CD4-positive, alpha-beta T cell treated with Interleukin-6 for 4 hours (primary cell): ENCODE measurements around the gene KCNK4.

Experiments used
- DNase-seq: peaks from one replicate; pipeline ENCODE4 v3.0.0-alpha.2; 2020; ENCODE audit warnings: mixed read lengths

KCNK4 gene

DNA sequence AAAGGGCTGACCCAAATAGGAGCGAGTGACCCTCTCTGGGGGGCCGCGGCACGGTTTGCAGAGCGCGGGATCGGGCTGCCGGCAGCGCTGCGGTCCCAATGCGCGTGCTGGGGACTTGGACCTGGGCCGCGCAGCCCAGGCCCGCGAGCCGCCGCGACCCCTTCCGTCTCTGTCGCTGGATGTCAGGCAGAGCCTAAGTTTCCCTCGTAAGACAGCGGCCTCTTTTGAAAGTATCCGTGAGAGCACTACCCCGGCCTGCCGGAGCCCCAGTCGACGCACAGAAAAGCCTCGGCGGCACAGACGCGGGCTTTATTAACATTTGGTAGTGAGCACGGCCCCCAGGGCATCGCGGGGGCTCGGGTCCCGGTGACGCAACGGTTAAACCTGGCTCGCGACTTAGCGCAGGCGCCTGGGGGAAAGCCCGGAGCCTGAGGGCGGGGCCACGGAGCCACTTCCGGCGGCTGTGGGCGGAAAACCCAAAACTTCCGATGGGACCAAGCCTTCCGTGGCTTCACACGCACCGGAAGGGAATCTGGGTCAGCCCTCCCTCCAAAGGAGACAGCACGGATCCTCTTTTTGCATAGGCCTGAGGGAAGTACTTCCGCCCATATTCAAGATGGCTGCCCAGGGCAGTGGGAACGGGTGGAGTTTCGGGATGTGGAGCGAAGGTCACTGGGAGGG lies 21.4 kb upstream of the KCNK4 start:
- DNase-seq = peak; percentile 98

DNA sequence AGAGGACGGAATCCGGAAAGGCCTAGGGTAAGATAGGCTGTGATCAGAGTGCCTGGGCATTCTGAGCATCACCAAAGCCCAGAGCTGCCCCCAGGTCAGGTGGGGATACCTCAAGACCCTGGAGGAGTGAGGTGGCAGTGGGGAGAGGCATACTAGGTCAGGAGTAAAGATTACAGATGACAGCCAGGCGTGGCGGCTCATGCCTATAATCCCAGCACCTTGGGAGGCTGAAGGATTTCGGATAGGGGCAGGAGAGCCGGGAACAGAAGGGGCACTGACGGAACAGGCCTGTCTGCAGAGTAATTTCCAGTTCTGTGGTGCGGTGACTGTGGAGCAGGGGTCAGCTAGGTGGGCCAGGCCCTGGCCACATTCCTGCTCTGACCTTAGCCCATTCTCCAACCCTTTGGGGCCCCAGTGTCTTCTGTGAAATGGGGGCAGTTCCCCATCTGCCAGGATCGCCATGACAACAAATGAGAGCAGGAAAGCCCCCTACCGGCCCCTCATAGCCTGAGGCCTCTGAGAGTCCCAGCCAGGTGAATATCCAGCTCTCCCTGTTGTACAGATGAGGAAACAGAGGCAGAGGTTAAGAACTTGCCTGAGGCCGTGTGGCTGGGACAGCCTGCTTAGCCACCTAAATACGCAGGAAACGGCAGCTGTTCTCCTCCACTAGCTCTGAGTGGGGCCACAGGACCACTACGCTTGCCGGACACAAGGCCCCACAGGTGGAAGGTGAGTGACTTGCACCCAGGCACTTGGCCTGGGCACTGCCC lies 15.9 kb upstream of the KCNK4 start:
- no peak for DNase-seq

DNA sequence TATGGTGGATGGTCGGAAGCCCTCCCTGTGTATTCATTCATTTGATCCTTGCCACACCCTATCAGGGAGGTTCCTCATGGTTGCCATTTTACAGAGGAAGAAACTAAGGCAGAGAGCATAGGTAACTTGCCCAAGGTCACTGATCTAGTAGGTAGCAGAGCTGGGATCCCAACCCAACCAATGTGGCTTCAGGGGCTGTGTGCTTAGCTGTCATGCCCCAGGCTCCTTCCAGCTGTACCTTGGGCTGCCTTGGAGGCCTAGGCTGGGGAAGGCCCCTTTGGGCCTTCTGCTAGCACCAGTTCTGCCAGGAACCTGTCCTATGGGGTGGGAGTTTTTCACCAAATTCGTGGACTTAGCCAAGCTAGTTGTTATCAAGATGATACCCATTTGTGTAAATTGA lies 15.3 kb upstream of the KCNK4 start:
- no peak for DNase-seq

DNA sequence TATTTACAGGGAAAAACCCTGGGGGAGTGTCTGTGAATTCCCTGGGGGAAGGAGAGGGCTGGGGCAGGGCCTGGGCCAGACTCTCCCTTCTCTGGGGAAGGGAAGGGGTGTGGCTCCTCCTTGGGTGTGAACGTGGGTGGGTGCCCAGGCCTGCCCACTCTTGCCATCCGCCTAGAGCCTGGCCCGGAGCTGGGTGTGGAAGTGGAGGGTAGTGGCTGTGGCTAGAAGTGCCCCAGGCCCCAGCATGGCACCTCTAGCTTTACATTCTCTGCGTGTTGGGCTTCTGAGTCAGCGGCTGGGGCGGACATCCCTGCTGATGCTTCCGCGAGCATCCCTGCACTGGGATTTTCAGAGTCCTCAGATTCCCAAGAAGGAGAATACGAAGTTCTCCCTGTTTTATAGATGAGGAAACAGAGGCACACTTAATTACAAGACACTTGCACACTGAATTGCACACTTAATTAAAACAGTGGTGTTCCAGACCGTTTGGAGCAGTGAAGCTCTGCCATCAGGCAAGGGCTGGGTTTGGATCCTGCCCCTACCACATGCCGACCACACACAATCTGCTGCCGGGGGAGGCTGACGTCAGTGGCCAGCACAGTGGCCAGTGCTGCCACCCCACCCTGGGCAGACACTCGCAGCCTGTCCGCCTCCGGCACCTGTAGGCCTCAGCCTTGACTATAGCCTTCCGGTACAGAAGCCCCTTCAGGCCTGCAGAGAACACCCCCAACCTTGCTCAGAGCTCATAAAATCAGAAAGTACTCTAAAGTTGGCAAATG lies 14.3 kb upstream of the KCNK4 start:
- DNase-seq = no peak

DNA sequence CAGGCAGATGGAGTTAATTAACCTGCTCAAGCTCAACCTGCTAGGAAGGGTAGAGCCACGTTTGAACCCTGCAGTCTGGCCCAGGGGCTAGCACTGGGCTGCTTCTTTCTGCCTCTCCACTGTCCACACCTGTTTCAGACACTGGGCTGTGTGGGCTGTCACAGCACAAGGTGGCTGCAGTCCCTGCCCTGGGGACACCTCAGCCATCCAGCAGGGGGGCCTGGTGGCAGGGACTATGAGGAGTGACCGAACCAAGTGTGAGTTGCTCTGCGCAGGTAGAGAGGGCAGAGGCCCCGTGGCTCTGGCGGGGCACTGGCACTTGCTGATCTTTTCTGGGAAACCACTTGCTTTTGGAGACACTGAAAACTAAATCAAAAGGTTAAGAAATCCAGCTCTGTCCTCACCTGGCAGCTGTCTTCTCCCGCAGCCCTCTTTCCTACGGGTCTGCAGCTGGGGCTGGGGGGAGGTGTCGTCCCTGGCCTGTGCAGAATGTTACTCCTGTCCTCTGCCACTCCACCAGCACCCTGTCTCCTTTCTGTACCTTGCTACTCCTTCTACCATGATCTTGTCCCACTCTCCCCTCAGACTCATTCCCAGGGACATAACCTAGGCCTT lies 12.4 kb upstream of the KCNK4 start:
- DNase-seq = no peak

DNA sequence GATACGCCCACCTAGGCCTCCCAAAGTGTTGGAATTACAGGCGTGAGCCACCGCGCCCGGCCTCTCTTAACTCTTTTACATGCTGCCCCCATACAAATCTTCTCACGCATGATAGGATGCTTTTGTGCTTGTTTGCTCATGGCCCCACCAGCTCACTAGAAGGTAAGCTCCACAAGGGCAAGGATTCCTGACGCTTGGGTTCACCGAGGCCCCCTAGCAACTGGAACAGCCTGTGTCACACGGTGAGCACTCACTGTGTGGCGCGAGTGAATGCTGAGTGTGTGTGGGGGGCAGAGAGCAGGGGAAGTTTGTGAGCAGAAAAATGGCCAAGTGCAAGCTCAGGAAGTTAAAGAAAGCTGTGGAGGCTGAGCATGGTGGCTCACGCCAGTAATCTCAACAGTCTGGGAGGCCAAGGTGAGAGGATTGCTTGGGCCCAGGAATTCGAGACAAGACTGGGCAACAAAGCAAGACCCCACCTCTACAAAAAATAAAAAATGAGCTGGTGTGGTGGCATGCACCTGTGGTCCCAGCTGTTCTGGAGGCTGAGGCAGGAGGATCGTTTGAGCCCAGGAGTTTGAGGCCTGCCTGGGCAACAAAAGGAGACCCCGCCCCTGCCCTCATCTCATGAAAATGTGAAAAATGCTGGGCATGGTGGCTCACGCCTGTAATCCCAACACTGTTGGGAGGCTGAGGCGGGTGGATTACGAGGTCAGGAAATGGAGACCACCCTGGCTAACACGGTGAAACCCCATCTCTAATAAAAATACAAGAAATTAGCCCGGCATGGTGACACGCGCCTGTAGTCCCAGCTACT lies 8.9 kb upstream of the KCNK4 start:
- DNase-seq = no peak

DNA sequence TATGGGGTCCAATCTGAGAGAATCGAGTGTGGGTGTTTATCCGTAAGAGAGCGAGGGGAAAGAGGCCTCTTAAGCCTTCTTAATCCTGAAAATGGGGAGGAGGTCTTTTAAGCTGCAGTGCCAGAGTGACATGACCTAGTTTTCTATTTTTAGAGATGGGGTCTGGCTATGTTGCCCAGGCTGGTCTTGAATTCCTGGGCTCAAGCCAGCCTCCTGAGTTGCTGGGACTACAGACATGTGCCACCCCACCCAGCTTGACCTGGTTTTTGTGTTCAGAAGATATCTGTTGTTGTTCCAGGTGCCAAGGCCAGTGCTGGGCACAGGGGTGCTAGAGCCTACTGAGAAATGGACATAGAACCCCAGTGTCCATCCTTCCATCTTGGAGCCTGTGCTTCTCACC lies 8.0 kb upstream of the KCNK4 start:
- DNase-seq = no peak

DNA sequence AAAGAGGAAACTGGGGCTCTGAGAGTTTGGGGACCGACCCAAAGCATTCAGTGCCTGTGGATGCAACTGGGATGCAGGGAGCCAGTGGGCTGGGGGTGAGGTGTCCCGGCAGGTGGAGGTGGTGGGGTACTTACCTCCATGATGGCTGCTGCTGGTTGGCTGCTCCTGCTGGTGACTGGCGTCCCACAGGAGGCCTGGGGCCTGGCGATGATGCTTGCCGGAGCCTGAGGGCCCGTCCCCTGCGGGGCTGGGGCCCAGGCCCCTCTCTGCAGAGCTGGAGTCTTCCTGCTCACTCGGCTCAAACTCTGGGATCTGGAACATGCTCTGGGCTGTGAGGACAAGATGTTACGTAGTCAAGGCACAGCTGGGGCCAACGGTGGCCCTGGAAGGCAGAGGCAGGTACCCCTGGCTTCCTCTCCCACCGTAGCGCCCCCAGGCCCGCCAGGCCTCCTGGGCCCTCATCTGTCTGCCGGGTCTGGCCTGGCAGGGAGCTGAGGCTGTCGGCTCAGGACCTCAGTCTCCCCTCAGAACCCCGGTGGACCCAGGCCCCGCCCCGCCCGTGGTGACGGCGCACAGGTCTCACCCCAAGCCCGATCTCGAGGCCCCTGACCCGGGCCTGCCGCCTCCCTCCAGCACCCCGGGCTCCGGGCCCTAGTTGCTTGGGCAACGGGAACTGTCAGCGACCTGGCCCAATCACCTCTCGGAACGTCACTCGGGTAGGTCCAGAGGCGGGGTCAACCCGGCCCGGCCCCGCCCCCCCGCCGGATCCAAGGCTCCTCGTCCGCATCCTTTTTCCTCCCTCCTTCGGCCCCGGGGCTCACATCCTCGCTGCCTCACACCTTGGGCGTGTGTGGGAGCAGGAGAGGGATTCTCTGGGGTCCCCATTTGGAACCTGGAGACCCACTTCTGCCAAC lies 6.8 kb upstream of the KCNK4 start, which contains the start of gene BAD:
BAD (minus strand) TSS at position 618 of the 914 bp plus-strand sequence; CDS start at position 321, 297 bp downstream.
- peak; percentile 94 for DNase-seq

DNA sequence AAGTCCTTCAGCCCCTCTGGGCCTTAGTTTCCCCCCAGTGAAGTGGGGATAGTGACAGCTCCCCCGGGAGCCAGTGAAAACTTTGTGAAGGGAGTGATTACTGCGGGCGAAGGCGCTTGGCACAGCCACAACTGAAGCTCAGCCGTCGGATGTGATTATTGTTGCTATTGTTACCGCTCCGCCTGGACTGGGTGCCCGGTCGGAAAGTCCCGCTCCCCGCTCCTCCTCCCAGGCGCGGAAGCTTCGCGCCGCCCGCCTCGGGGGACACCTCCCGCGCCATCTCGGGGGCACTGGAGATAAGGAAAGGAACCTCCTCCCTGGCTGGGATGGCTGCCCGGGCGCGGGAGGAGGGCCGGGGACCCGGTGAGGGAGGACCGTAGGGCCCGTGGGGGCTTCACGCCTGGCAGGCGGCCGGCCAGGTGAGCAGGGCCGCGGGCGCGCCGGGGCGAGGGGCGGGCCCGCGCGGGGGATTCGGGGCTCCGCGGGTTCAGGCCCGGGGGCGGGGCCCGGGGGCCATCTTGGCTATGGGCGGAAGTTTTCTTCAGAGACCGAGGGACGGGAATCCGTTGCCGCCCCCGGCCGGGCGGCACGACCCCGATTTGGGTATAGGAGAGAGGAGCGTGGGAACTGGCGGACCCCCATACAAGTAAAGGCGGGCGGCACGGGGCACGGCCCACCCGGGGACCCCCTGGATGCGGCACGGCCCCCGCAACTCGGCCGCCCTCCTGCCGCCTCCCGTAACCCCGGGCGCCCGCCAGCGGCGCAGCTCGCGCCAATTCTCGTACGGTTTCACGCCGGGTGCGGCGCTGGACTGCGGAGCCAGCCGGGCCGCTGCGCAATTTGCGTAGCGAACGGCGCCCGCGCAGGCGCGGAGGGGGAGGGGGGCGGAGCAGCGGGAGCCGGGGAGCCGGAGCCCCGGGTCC lies 5.9 kb upstream of the KCNK4 start, which contains the start of gene GPR137:
GPR137 (plus strand) TSS at position 887 of the 923 bp plus-strand sequence. CDS start 677 bp downstream, outside the sequence.
- peak; percentile 94 for DNase-seq

DNA sequence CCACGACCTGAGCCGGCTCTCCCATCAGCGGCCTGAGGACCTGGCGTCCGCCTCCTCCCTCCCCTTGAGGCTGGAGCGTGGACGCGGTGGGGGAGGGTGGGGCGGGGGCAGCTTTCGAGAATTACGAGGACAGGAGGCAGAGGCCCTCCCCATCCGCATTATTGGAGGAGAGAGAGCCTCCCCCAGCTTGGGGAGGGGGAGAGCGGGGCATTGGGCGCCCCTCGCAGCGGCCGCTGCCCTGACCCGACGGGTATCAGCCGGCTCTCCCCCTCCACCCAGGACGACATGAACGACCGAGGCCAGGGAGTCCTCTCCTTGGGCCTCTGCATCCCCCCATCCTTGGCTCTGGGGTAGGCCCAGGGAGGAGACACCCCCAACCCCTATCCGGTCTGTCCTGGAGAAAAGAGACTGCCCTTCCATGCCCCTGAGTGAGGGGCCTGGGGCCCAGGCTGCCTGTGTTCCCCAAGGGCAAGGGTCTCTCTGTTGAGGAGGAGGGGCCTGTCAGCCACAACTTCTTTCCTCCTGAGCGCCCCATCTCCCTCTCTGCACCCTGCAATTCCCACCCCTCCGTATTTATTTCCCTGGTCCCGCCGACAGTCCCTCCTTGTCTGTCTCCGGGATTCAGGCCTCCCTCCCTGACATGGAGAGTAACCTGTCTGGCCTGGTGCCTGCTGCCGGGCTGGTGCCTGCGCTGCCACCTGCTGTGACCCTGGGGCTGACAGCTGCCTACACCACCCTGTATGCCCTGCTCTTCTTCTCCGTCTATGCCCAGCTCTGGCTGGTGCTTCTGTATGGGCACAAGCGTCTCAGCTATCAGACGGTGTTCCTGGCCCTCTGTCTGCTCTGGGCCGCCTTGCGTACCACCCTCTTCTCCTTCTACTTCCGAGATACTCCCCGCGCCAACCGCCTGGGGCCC lies 5.0 kb upstream of the KCNK4 start:
- DNase-seq = peak; percentile 27

DNA sequence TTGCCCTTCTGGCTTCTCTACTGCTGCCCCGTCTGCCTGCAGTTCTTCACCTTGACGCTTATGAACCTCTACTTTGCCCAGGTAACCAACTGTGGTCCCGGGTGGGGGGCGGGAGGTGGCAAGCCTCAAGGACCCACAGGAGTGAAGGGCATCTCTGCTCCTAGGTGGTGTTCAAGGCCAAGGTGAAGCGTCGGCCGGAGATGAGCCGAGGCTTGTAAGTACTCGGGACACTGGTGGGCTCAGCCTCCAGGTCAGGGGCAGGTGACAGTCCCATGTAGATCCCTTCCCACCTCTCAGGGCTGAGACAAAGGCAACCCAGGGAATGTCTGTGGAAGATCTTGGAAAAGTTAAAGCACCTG lies 4.3 kb upstream of the KCNK4 start:
- DNase-seq = no peak

DNA sequence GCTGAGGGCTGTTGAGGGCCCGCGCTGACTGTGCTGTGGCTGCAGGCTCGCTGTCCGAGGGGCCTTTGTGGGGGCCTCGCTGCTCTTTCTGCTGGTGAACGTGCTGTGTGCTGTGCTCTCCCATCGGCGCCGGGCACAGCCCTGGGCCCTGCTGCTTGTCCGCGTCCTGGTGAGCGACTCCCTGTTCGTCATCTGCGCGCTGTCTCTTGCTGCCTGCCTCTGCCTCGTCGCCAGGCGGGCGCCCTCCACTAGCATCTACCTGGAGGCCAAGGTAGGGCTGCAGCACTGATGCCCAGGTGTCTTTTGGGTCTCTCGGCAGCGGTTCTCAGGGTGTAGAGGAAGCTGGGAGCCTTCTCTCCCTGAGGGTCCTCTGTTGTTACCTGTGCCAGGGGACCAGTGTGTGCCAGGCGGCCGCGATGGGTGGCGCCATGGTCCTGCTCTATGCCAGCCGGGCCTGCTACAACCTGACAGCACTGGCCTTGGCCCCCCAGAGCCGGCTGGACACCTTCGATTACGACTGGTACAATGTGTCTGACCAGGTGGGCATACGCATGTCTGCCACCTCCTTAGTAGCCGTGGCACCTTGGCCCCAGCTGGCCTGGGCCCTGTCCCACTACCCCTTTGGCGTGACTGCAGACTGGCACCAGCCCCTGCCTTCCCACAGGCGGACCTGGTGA lies 3.3 kb upstream of the KCNK4 start:
- no peak for DNase-seq

DNA sequence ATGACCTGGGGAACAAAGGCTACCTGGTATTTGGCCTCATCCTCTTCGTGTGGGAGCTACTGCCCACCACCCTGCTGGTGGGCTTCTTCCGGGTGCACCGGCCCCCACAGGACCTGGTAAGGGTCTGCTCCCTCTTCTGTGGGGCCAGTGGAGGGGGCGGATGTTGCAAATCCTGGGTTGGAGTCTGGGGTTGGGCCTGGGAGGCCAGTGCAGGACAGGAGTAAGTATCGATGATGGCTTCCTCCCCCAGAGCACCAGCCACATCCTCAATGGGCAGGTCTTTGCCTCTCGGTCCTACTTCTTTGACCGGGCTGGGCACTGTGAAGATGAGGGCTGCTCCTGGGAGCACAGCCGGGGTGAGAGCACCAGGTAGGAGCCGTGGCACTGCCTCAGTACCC lies 2.8 kb upstream of the KCNK4 start:
- no peak for DNase-seq

DNA sequence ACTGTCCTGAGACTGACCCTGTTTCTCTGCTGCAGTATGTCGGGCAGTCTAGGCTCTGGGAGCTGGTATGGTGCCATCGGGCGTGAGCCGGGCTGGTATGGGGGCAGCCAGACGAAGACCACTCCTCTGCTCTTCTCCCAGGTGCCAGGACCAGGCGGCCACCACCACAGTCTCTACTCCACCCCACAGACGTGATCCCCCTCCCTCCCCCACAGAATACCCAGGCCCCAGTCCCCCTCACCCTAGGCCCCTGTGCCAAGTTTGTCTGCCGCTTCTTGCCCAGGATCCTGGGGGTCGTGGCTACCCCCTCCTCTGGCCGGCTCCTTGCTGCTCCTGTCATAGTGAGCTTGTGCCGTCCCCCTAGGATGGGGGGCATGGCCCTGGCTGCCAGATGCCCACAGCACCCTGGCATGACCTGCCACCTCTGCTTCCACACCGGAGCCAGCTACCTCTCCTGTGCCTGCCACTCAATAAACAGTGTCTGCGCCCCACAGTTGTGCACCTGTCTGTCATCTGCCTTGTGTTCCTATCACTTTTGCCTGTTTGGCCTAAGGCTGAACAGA lies 2.0 kb upstream of the KCNK4 start:
- DNase-seq = no peak

DNA sequence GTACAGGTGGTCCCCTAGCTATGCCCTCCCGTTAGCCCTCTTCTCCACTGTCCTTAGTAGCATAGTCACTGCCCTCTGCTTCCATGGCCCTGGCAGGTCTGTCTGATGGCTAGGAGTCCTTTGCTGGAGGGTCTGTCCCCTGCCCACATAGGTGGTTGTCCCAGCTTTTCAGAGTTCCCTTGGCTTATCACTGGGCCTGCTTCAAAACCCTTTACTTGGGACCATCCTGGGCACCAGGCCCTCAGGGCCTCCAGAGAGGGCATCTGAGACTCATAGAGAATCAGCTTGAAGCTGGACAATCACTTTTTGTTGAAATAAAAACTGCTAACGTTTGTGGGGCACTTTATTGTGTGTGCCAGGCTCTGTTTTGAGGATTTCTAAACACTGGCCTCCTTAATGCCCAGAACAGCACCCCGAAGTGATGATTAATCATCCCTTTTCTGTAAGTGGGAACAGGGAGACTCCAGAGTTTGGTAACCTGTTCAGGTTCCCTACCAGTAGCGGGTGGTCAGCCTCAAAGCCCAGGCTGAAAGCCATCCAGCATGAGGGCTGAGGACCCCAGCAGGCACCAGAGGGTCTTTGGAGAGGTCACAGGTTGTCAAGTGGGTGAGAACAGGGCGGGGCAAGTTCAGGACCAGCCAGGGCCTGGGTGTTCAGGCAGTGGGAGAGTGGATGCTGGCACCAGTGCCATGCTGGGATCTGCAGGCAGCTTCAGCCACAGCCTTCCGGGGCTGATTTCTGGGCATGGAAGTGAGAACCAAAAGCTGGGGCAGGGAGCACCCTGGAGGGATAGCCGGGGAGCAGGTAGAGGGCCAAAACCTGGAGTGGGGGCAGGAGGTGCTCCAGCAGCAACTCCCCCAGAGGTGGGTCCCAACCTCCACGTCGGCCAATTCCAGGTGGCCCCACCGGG lies 495 bp upstream of the KCNK4 start:
- no peak for DNase-seq

DNA sequence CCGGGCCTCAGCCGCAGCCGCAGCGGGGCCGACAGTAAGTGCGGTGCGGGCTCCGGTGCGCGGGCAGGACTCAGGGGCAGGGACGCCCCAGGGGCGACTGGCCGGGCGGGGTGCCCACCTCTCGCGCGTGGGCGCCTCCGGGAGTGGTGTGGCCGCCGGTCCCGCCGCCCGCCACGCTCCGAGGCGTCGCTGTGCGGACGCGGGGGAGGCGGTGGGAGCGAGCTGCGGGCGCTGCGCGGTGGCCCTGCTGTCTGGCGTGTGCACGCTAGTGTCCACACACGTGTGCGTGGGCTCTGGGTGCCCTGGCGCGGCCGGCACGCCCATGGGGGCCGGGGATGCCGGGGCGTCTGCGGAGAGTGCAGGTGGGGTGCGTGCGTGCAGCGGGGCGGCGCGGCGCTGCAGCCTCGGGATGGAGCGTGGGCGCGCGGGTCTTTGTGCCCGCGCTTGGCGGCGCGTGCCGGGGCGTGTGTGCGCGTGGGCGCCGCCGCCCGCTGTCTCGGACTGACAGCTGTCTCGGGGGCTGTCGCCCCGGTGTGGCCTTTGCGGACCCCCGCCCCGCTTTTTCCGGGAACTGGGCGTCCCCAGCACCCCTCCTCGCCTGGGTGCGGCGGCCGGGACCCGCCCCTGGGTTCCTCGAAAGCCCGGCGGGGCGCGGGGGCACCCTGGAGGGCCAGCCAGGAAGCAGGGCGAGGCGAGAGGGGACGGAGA lies 804 bp downstream of the KCNK4 start:
- no peak for DNase-seq
